Left lung (tissue), 10 donors: ENCODE results near the gene ZBTB25. TPM values are rescaled to one million over a fixed set of nuclear protein-coding genes. Genes with fewer than 3 reads are reported as not detected.

ENCODE experiments used
- ATAC-seq: fragments of 200-7000 bp; cut with Tn5 transposase; one replicate; pipeline ENCODE4 v1.9.1; 2020; ENCODE audit warnings: moderate library complexity
- DNase-seq, 4 donors: peaks; one replicate each; pipeline ENCODE4 v3.0.0-alpha.2; 2013 to 2020
- H3K27ac ChIP-seq, 2 donors: fragments of 200-600 bp; sonication (generic) in 1 of 2; one replicate each; pipeline versions ENCODE4 v1.5.0 to v1.8.0; 2020 to 2021
- H3K27me3 ChIP-seq, 2 donors: fragments of 200-600 bp; sonication (generic) in 1 of 2; one replicate each; pipeline versions ENCODE4 v1.5.0 to v1.8.0; 2020 to 2021
- H3K36me3 ChIP-seq, 2 donors: fragments of 200-600 bp; sonication (generic) in 1 of 2; one replicate each; pipeline versions ENCODE4 v1.5.0 to v1.8.0; 2020 to 2021
- H3K4me1 ChIP-seq, 2 donors: fragments of 200-600 bp; one replicate each; pipeline ENCODE4 v1.8.0; 2021
- H3K4me3 ChIP-seq, 2 donors: fragments of 200-600 bp; sonication (generic) in 1 of 2; one replicate each; pipeline versions ENCODE4 v1.5.0 to v1.8.0; 2020 to 2021; ENCODE audit warnings: mild to moderate bottlenecking in 1 of 2
- H3K9me3 ChIP-seq, 2 donors: fragments of 200-600 bp; sonication (generic) in 1 of 2; one replicate each; pipeline versions ENCODE4 v1.5.0 to v1.8.0; 2020 to 2021
- CTCF ChIP-seq, 2 donors: fragments of 200-600 bp; sonication (generic) in 1 of 2; IDR thresholded peaks; one replicate each; pipeline versions ENCODE4 v1.5.0 to v1.8.0; 2021; ENCODE audit warnings: antibody characterized with exemption in 2 of 2
- intact Hi-C, 2 donors: fragments of 100-400 bp; cut with DNase I; formaldehyde crosslinking; loops; one replicate each; pipeline versions ENCODE4 v1.11.2 to v1.14.2; 2022
- polyA plus RNA-seq, 6 donors: library from polyadenylated mRNA; unstranded; fragments of 120-200 nt; gene quantifications; one replicate each; pipeline ENCODE4 v1.2.1, GENCODE V29; 2013; ENCODE audit not compliant: insufficient read length in 6 of 6
- total RNA-seq, 2 donors: library from RNA; stranded (reverse); fragmentation: NEBNext Ultra II Directional; extraction: Animal tissue kit (Norgen Biotek cat#: 25700); gene quantifications; one replicate each; pipeline ENCODE4 v1.2.1, GENCODE V29; 2021
- donor health status: DM: no; HTN: yes; CAD: no.
- donor health status: DM: no; HTN: no; CAD: no.

ZBTB25 gene
- total and polyA plus RNA-seq, 8 donors: 10.1 to 18.5 (median 13.7) TPM

- H3K36me3 ChIP-seq: no peaks in the 10 kb centered on the region
- DNase-seq: no peak
- H3K9me3 ChIP-seq: no peaks in the 10 kb centered on the region
- intact Hi-C loops: no loop called here
- peaks cover 0 to 24% of the 10 kb centered on the region in 2 donors for H3K27me3 ChIP-seq
- no peak for TF ChIP-seq CTCF (IDR thresholded peaks at IDR 0.05)
- no peak overlapping the region for H3K27ac ChIP-seq
- ATAC-seq: no peak
- H3K4me3 ChIP-seq: no peak overlapping the region
- peaks cover 0 to 13% of the 10 kb centered on the region in 2 donors for H3K4me1 ChIP-seq
Observed at GRCh38 chr14:64468451-64468850, 35.2 kb downstream of the ZBTB25 start.

DNA sequence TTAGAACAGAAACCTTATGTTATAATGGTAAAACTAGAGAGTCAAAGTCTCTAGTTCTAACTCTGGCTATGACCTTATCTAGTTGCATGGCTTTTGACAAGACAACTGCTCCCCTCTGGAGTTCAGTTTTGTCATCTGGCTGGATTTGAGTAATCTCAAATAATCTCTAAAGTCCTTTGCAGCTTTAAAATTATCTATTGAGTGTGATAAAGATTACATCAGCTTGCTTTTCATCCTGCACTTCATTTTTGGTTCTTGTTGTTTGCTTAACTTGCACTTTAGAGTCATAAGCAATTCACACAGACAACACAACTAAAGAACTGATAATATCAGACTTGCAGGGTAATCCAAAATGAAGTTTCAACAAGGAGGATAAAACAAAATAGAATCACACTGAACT is 36.1 kb downstream of the ZBTB25 start:
- ATAC-seq (no peak), DNase-seq (no peak)
- Histone ChIP-seq H3K27ac (no peak overlapping the region), H3K27me3 (peaks cover 0 to 24% of the 10 kb centered on the region in 2 donors), H3K4me3 (no peak overlapping the region), H3K4me1 (peaks cover 0 to 13% of the 10 kb centered on the region in 2 donors), H3K9me3 (no peaks in the 10 kb centered on the region), H3K36me3 (no peaks in the 10 kb centered on the region)
- intact Hi-C loops: no loop called here
- TF ChIP-seq CTCF (IDR thresholded peaks at IDR 0.05): no peak

- intact Hi-C loops: no loop called here
- DNase-seq: no peak
- no peak for ATAC-seq
- H3K9me3 ChIP-seq: no peaks in the 10 kb centered on the region
- no peak for TF ChIP-seq CTCF (IDR thresholded peaks at IDR 0.05)
- no peaks in the 10 kb centered on the region for H3K36me3 ChIP-seq
- no peak overlapping the region for H3K27ac ChIP-seq
- H3K4me1 ChIP-seq: peaks cover 0 to 13% of the 10 kb centered on the region in 2 donors
- peaks cover 0 to 24% of the 10 kb centered on the region in 2 donors for H3K27me3 ChIP-seq
- H3K4me3 ChIP-seq: no peak overlapping the region
Observed at GRCh38 chr14:64467101-64467500, 36.5 kb downstream of the ZBTB25 start.

- intact Hi-C loops: no loop called here
- Histone ChIP-seq H3K27me3 (peaks cover 0 to 24% of the 10 kb centered on the region in 2 donors), H3K4me1 (peaks cover 0 to 13% of the 10 kb centered on the region in 2 donors), H3K9me3 (no peaks in the 10 kb centered on the region), H3K36me3 (no peaks in the 10 kb centered on the region), H3K4me3 (peak overlapping the region; percentile 55 to 70), H3K27ac (peak overlapping the region in 1 of 2 donors; percentile 45)
- TF ChIP-seq CTCF (IDR thresholded peaks at IDR 0.05): peak in 1 of 2 donors; percentile 13
- ATAC-seq: peak; percentile 49
- DNase-seq: peak in 1 of 4 donors; percentile 50
Observed at GRCh38 chr14:64465831-64466554, 37.6 kb downstream of the ZBTB25 start.

GRCh38 chr14:64465191-64465822 is 38.3 kb downstream of the ZBTB25 start, which contains the start of gene AKAP5:
Gene AKAP5, plus strand, starts transcription at chr14:64465499. Its CDS starts 2,896 bp downstream, at chr14:64468395.
- peak within 1 kb of the TSS; percentile 55 to 70 for H3K4me3 ChIP-seq
- H3K9me3 ChIP-seq: no peaks in the 10 kb centered on the region
- DNase-seq: peak; percentile 55 to 87 (median 74)
- peak within 1 kb of the TSS in 1 of 2 donors; percentile 45 for H3K27ac ChIP-seq
- H3K36me3 ChIP-seq: peaks cover 0 to 5% of the 10 kb centered on the region in 2 donors
- no peak for TF ChIP-seq CTCF (IDR thresholded peaks at IDR 0.05)
- intact Hi-C loops: no loop called here
- ATAC-seq: peak; percentile 98
- peaks cover 0 to 13% of the 10 kb centered on the region in 2 donors for H3K4me1 ChIP-seq
- H3K27me3 ChIP-seq: peaks cover 0 to 24% of the 10 kb centered on the region in 2 donors
